ENCODE results near the gene TGIF2.

TGIF2 gene

DNA sequence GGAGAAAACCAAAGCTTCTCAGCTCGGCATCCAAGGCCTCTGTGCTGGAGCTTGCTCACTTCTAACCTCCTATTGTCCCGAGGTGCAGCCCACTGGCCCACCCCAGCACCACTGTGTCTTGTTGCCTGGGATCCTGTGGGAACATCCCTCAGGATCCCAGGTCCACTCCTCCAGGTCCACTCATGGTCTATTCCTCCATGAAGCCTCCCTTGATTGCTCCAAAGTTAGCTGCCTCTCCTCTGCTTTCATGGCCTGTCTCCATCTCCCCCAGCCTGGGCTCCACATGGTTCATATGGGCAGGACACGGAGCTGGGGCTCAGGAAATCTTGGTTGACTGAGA lies 58.7 kb downstream of the TGIF2 start:
- H3K36me3 ChIP-seq (ENCODE audit: control insufficient read depth in 2 of 2, insufficient read depth in 1 of 2, low read length in 2 of 2) = no peaks in the 10 kb centered on the region
- POLR2A ChIA-PET = no interaction called here
- CTCF ChIA-PET = interaction anchor here (0.6 to 1.1 kb wide), 2 partner anchors 20 to 374 kb away, joined by 3 to 4 read pairs; no protein-coding TSS in a partner anchor

GRCh38 chr20:36632487-36633284 lies 59.3 kb downstream of the TGIF2 start:
- CTCF ChIA-PET = interaction anchor here (0.7 to 1.1 kb wide), 2 partner anchors 20 to 21 kb away, joined by 3 to 4 read pairs; no protein-coding TSS in a partner anchor
- POLR2A ChIA-PET = interaction anchor here (0.7 kb wide), 1 partner anchor 14 kb away, joined by 3 read pairs; no protein-coding TSS in a partner anchor
- no peak for TF ChIP-seq KLF9 (tag by site-specific recombination; IDR thresholded peaks at IDR 0.05; ENCODE audit: low read depth)
- TF ChIP-seq BCL11A (tag by site-specific recombination; IDR thresholded peaks at IDR 0.05; ENCODE audit: low read depth) = no peak
- TF ChIP-seq SETDB1 (IDR thresholded peaks at IDR 0.05; ENCODE audit: insufficient read length, low read length) = no peak
- no peak for TF ChIP-seq KLF10 (tag by site-specific recombination; IDR thresholded peaks at IDR 0.05)
- TF ChIP-seq, protein P1, sequence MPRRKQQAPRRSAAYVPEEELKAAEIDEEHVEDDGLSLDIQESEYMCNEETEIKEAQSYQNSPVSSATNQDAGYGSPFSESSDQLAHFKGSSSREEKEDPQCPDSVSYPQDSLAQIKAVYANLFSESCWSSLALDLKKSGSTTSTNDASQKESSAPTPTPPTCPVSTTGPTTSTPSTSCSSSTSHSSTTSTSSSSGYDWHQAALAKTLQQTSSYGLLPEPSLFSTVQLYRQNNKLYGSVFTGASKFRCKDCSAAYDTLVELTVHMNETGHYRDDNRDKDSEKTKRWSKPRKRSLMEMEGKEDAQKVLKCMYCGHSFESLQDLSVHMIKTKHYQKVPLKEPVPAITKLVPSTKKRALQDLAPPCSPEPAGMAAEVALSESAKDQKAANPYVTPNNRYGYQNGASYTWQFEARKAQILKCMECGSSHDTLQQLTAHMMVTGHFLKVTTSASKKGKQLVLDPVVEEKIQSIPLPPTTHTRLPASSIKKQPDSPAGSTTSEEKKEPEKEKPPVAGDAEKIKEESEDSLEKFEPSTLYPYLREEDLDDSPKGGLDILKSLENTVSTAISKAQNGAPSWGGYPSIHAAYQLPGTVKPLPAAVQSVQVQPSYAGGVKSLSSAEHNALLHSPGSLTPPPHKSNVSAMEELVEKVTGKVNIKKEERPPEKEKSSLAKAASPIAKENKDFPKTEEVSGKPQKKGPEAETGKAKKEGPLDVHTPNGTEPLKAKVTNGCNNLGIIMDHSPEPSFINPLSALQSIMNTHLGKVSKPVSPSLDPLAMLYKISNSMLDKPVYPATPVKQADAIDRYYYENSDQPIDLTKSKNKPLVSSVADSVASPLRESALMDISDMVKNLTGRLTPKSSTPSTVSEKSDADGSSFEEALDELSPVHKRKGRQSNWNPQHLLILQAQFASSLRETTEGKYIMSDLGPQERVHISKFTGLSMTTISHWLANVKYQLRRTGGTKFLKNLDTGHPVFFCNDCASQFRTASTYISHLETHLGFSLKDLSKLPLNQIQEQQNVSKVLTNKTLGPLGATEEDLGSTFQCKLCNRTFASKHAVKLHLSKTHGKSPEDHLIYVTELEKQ (tag by site-specific recombination; IDR thresholded peaks at IDR 0.05; ENCODE audit: borderline replicate concordance) = no peak
- TF ChIP-seq ZNF747 (tag by site-specific recombination; IDR thresholded peaks at IDR 0.05) = no peak
- TF ChIP-seq ZNF416 (tag by site-specific recombination; IDR thresholded peaks at IDR 0.05) = no peak
- TF ChIP-seq SP2 (tag by site-specific recombination; IDR thresholded peaks at IDR 0.05) = no peak
- TF ChIP-seq ZNF704 (tag by site-specific recombination; IDR thresholded peaks at IDR 0.05) = no peak
- no peak for TF ChIP-seq ZNF624 (tag by site-specific recombination; IDR thresholded peaks at IDR 0.05)

More for the DNA sequence above, 58.7 kb downstream of the TGIF2 start:
- H3K4me1 ChIP-seq (ENCODE audit: control insufficient read depth, insufficient read depth, low read length) = no peaks in the 10 kb centered on the region
- TF ChIP-seq, protein P2, sequence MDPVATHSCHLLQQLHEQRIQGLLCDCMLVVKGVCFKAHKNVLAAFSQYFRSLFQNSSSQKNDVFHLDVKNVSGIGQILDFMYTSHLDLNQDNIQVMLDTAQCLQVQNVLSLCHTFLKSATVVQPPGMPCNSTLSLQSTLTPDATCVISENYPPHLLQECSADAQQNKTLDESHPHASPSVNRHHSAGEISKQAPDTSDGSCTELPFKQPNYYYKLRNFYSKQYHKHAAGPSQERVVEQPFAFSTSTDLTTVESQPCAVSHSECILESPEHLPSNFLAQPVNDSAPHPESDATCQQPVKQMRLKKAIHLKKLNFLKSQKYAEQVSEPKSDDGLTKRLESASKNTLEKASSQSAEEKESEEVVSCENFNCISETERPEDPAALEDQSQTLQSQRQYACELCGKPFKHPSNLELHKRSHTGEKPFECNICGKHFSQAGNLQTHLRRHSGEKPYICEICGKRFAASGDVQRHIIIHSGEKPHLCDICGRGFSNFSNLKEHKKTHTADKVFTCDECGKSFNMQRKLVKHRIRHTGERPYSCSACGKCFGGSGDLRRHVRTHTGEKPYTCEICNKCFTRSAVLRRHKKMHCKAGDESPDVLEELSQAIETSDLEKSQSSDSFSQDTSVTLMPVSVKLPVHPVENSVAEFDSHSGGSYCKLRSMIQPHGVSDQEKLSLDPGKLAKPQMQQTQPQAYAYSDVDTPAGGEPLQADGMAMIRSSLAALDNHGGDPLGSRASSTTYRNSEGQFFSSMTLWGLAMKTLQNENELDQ (tag by site-specific recombination; IDR thresholded peaks at IDR 0.05; ENCODE audit: low read depth) = no peak
- TF ChIP-seq SALL2 (tag by site-specific recombination; IDR thresholded peaks at IDR 0.05; ENCODE audit: borderline replicate concordance) (no peak), ZNF341 (tag by site-specific recombination; IDR thresholded peaks at IDR 0.05; ENCODE audit: low read depth) (no peak), PBX3 (CRISPR knock-in tag; IDR thresholded peaks at IDR 0.05) (no peak), ZNF266 (tag by site-specific recombination; IDR thresholded peaks at IDR 0.05; ENCODE audit: low read depth) (no peak), EGR2 (tag by site-specific recombination; IDR thresholded peaks at IDR 0.05; ENCODE audit: low read depth) (no peak), ZNF140 (tag by site-specific recombination; IDR thresholded peaks at IDR 0.05) (no peak), ZNF221 (tag by site-specific recombination; IDR thresholded peaks at IDR 0.05; ENCODE audit: borderline replicate concordance) (no peak), ZNF366 (tag by site-specific recombination; conservative IDR thresholded peaks at IDR 0.05) (no peak), ZXDB (tag by site-specific recombination; IDR thresholded peaks at IDR 0.05) (no peak)
- TF ChIP-seq, protein P3, sequence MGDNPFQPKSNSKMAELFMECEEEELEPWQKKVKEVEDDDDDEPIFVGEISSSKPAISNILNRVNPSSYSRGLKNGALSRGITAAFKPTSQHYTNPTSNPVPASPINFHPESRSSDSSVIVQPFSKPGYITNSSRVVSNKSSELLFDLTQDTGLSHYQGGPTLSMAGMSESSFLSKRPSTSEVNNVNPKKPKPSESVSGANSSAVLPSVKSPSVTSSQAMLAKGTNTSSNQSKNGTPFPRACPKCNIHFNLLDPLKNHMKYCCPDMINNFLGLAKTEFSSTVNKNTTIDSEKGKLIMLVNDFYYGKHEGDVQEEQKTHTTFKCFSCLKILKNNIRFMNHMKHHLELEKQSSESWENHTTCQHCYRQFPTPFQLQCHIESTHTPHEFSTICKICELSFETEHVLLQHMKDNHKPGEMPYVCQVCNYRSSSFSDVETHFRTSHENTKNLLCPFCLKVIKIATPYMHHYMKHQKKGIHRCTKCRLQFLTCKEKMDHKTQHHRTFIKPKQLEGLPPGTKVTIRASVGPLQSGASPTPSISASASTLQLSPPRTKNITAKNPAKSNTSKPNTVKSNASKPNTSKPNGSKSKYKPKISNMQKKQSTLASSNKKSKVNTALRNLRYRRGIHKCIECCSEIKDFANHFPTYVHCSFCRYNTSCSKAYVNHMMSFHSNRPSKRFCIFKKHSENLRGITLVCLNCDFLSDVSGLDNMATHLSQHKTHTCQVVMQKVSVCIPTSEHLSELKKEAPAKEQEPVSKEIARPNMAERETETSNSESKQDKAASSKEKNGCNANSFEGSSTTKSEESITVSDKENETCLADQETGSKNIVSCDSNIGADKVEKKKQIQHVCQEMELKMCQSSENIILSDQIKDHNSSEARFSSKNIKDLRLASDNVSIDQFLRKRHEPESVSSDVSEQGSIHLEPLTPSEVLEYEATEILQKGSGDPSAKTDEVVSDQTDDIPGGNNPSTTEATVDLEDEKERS (tag by site-specific recombination; IDR thresholded peaks at IDR 0.05) = no peak
- TF ChIP-seq, protein P4, sequence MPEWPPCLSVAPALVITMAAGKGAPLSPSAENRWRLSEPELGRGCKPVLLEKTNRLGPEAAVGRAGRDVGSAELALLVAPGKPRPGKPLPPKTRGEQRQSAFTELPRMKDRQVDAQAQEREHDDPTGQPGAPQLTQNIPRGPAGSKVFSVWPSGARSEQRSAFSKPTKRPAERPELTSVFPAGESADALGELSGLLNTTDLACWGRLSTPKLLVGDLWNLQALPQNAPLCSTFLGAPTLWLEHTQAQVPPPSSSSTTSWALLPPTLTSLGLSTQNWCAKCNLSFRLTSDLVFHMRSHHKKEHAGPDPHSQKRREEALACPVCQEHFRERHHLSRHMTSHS (tag by site-specific recombination; IDR thresholded peaks at IDR 0.05) = no peak
- H3K27ac ChIP-seq (ENCODE audit: extremely low read depth, low read depth, low read length) = no peak overlapping the region
- H3K9me3 ChIP-seq (ENCODE audit: control insufficient read depth, insufficient read depth, low read depth, low read length) = no peaks in the 10 kb centered on the region
- no peak overlapping the region for H3K4me3 ChIP-seq (ENCODE audit: low read depth, low read length)

More at GRCh38 chr20:36632487-36633284, 59.3 kb downstream of the TGIF2 start:
- no peaks in the 10 kb centered on the region for H3K36me3 ChIP-seq (ENCODE audit: control insufficient read depth in 2 of 2, insufficient read depth in 1 of 2, low read length in 2 of 2)
- no peaks in the 10 kb centered on the region for H3K9me3 ChIP-seq (ENCODE audit: control insufficient read depth, insufficient read depth, low read depth, low read length)
- no peaks in the 10 kb centered on the region for H3K4me1 ChIP-seq (ENCODE audit: control insufficient read depth, insufficient read depth, low read length)
- H3K27ac ChIP-seq (ENCODE audit: extremely low read depth, low read depth, low read length) = no peak overlapping the region
- no peak overlapping the region for H3K4me3 ChIP-seq (ENCODE audit: low read depth, low read length)
